CD4-positive, alpha-beta T cell treated with Interferon alpha-2 for 1 hour (primary cell): ENCODE results near the gene YY1AP1.
"Not testable (repeated sequence)": the region's sequence is repeated elsewhere in the genome, so short reads cannot be mapped to it uniquely, and the experiment has no call there.

ENCODE experiments used
- DNase-seq, 2 donors: peaks; one replicate each; pipeline ENCODE4 v3.0.0-alpha.2; 2020 to 2022

Gene YY1AP1

GRCh38 chr1:155643230-155643629 lies 45.3 kb downstream of the YY1AP1 start:
- DNase-seq = no peak

- DNase-seq = peak in 1 of 2 donors; percentile 6
Measured at GRCh38 chr1:155642559-155643180, 45.9 kb downstream of the YY1AP1 start.

- DNase-seq = no peak
Measured at GRCh38 chr1:155640367-155640766, 48.2 kb downstream of the YY1AP1 start.

- DNase-seq = no peak
Measured at GRCh38 chr1:155636397-155637153, 52.0 kb downstream of the YY1AP1 start.

GRCh38 chr1:155626428-155626827 lies 62.1 kb downstream of the YY1AP1 start:
- not testable (repeated sequence) for DNase-seq

- DNase-seq = no peak
Measured at GRCh38 chr1:155623357-155623756, 65.2 kb downstream of the YY1AP1 start.

GRCh38 chr1:155622191-155622590 lies 66.4 kb downstream of the YY1AP1 start:
- no peak for DNase-seq

GRCh38 chr1:155613226-155613625 lies 75.3 kb downstream of the YY1AP1 start:
- DNase-seq = not testable (repeated sequence)

GRCh38 chr1:155610257-155610647 lies 78.3 kb downstream of the YY1AP1 start:
- DNase-seq = not testable (repeated sequence)

GRCh38 chr1:155609515-155610256 lies 78.9 kb downstream of the YY1AP1 start, which contains the start of gene MSTO1:
MSTO1 (plus strand) TSS chr1:155610218; CDS start chr1:155610249, 31 bp downstream.
- DNase-seq = peak; percentile 92 to 94
